Adrenal gland (tissue), 12 donors: ENCODE results near the gene RSRC2. TPM values are rescaled to one million over a fixed set of nuclear protein-coding genes. Genes with fewer than 3 reads are reported as not detected.

Experiments
- DNase-seq, 7 donors: peaks; one replicate each; pipeline ENCODE4 v3.0.0-alpha.2; 2019 to 2020
- H3K27ac ChIP-seq, 5 donors: fragments of 200-600 bp; sonication (generic) in 4 of 5; 1 replicate in 3 of 5; 2 replicates in 2 of 5; pipeline versions ENCODE4 v1.5.1 to v1.8.0; 2016 to 2020; ENCODE audit warnings: mild to moderate bottlenecking in 1 of 5
- H3K27me3 ChIP-seq: fragments of 200-600 bp; 2 replicates; pipeline ENCODE4 v1.8.0; 2021
- H3K36me3 ChIP-seq, 2 donors: fragments of 200-600 bp; replicated peaks in 1 of 2; 1 replicate in 1 of 2; 2 replicates in 1 of 2; pipeline versions ENCODE4 v1.5.1 to v1.8.0; 2018 to 2022
- H3K4me1 ChIP-seq, 2 donors: fragments of 200-600 bp; replicated peaks in 1 of 2; 1 replicate in 1 of 2; 2 replicates in 1 of 2; pipeline versions ENCODE4 v1.5.1 to v1.8.0; 2018 to 2021
- H3K4me3 ChIP-seq, 4 donors: fragments of 200-600 bp; sonication (generic) in 3 of 4; one replicate each; pipeline ENCODE4 v1.5.1; 2016 to 2018
- H3K9me3 ChIP-seq, 3 donors: fragments of 200-600 bp; sonication (generic) in 1 of 3; replicated peaks in 1 of 3; 1 replicate in 2 of 3; 2 replicates in 1 of 3; pipeline versions ENCODE4 v1.5.1 to v1.8.0; 2016 to 2021
- POLR2A ChIP-seq, 2 donors: fragments of 450-650 bp; IDR thresholded peaks; one replicate each; pipeline ENCODE4 v1.6.1; 2017; ENCODE audit warnings: antibody characterized with exemption in 2 of 2, mild to moderate bottlenecking in 2 of 2, moderate library complexity in 1 of 2
- WGBS, 4 donors: extraction: QIAGEN DNeasy Blood & Tissue Kit in 2 of 4; methylation state at CpG; one replicate each; pipeline versions ENCODE4 v1.1.5 to v1.1.7; 2013 to 2017; 5-methylcytosine and 5-hydroxymethylcytosine counted together
- intact Hi-C, 2 donors: fragments of 100-400 bp; cut with DNase I; formaldehyde crosslinking; loops; one replicate each; pipeline versions ENCODE4 v1.14.1 to v1.15.0; 2022 to 2023
- polyA plus RNA-seq, 3 donors: library from polyadenylated mRNA; stranded (reverse); fragments of 200-250 nt in 2 of 3; fragments of 350-450 nt in 1 of 3; fragmentation: Illumina TruSeq in 1 of 3; extraction: RNeasy Lipid Tissue Mini Kit (QIAGEN cat#74804) in 1 of 3; gene quantifications; one replicate each; pipeline ENCODE4 v1.2.3, GENCODE V29; 2013 to 2014
- total RNA-seq, 9 donors: library from RNA; depleted of rRNA in 4 of 9; stranded (reverse); fragments of >200 nt in 4 of 9; fragments of 120-200 nt in 1 of 9; fragmentation: NEBNext Ultra II Directional in 1 of 9; extraction: Animal tissue kit (Norgen Biotek cat#: 25700) in 1 of 9; gene quantifications; one replicate each; pipeline versions ENCODE4 v1.1.0 to v1.2.4, GENCODE V29; 2013 to 2023
- TF ChIP-seq, protein P1 (sequence below), 6 experiments: fragments of 450-650 bp in 4 of 6; fragments of 200-600 bp in 2 of 6; sonication (generic) in 1 of 6; IDR thresholded peaks; 1 replicate in 5 of 6; 2 replicates in 1 of 6; pipeline versions ENCODE4 v1.5.1 to v1.8.0; 2016 to 2021; ENCODE audit warnings: antibody characterized with exemption in 6 of 6, mild to moderate bottlenecking in 2 of 6, moderate library complexity in 1 of 6
- donor health status: healthy with polysubstance abuse.
- donor health status: Bipolar disorder and iron deficiency.
- donor health status: DM: yes; HTN: yes; CAD: no.
- donor health status: DM: no; HTN: no; CAD: no.
- donor health status: DM: no; HTN: no; CAD: no.
- donor health status: DM: yes; HTN: yes; CAD: no.

Gene RSRC2
- total and polyA plus RNA-seq, 12 donors = 25.6 to 142 (median 64.1) TPM

- H3K9me3 ChIP-seq = no peaks in the 10 kb centered on the region
- intact Hi-C loops = no loop called here
- TF ChIP-seq POLR2A (IDR thresholded peaks at IDR 0.05) = no peak
- TF ChIP-seq, protein P1, sequence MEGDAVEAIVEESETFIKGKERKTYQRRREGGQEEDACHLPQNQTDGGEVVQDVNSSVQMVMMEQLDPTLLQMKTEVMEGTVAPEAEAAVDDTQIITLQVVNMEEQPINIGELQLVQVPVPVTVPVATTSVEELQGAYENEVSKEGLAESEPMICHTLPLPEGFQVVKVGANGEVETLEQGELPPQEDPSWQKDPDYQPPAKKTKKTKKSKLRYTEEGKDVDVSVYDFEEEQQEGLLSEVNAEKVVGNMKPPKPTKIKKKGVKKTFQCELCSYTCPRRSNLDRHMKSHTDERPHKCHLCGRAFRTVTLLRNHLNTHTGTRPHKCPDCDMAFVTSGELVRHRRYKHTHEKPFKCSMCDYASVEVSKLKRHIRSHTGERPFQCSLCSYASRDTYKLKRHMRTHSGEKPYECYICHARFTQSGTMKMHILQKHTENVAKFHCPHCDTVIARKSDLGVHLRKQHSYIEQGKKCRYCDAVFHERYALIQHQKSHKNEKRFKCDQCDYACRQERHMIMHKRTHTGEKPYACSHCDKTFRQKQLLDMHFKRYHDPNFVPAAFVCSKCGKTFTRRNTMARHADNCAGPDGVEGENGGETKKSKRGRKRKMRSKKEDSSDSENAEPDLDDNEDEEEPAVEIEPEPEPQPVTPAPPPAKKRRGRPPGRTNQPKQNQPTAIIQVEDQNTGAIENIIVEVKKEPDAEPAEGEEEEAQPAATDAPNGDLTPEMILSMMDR (IDR thresholded peaks at IDR 0.05) = no peak
- DNase-seq = no peak
- H3K4me3 ChIP-seq = no peak overlapping the region
- 87 to 93% (median 88%) methylated on average over 5 of the region's 5 CpGs for WGBS, 4 donors
- peaks cover 0 to 18% of the 10 kb centered on the region in 2 donors for H3K36me3 ChIP-seq
- H3K4me1 ChIP-seq = no peaks in the 10 kb centered on the region
- no peaks in the 10 kb centered on the region for H3K27me3 ChIP-seq
- no peak overlapping the region for H3K27ac ChIP-seq
These were observed 20.6 kb upstream of the RSRC2 start for GRCh38 chr12:122547330-122547729.

GRCh38 chr12:122545855-122546254 is 19.1 kb upstream of the RSRC2 start:
- intact Hi-C loops = no loop called here
- no peaks in the 10 kb centered on the region for H3K27me3 ChIP-seq
- no peak for TF ChIP-seq POLR2A (IDR thresholded peaks at IDR 0.05)
- TF ChIP-seq, protein P1 (IDR thresholded peaks at IDR 0.05) = no peak

GRCh38 chr12:122544537-122544936 is 17.8 kb upstream of the RSRC2 start:
- no peak for DNase-seq
- intact Hi-C loops = no loop called here
- WGBS, 4 donors = 90 to 97% (median 95%) methylated on average over 2 of the region's 2 CpGs
- TF ChIP-seq POLR2A (IDR thresholded peaks at IDR 0.05) = no peak
- TF ChIP-seq, protein P1 (IDR thresholded peaks at IDR 0.05) = no peak
- Histone ChIP-seq H3K4me1 (no peaks in the 10 kb centered on the region), H3K27ac (no peak overlapping the region), H3K4me3 (no peak overlapping the region), H3K36me3 (no peaks in the 10 kb centered on the region), H3K9me3 (no peaks in the 10 kb centered on the region), H3K27me3 (no peaks in the 10 kb centered on the region)

More at GRCh38 chr12:122545855-122546254, 19.1 kb upstream of the RSRC2 start:
- no peak overlapping the region for H3K4me3 ChIP-seq
- H3K27ac ChIP-seq = no peak overlapping the region
- 93 to 100% (median 98%) methylated on average over 2 of the region's 2 CpGs for WGBS, 4 donors
- H3K9me3 ChIP-seq = no peaks in the 10 kb centered on the region
- no peak for DNase-seq
- H3K4me1 ChIP-seq = no peaks in the 10 kb centered on the region
- peaks cover 0 to 4% of the 10 kb centered on the region in 2 donors for H3K36me3 ChIP-seq

DNA sequence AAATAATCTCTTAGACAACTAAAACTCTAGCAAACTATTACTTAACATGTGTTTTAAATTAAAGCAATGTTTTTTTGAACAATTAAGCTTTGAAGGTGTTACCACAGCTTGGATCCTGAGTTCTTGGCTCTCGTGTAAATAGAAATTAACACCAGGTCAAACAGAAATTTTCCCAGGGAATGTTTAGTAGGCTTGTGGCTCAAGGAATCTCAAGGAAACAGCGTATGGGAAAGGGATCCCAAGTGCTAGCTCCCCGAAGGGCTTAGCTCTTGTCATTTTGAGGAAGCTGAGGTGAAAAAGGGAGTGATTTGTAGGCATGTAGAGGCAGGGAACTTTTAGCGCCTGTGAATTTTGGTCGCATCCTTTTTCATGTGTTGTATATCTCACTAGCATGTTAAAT is 11.8 kb upstream of the RSRC2 start:
- TF ChIP-seq, protein P1 (IDR thresholded peaks at IDR 0.05) = no peak
- TF ChIP-seq POLR2A (IDR thresholded peaks at IDR 0.05) = no peak
- DNase-seq = no peak
- no peaks in the 10 kb centered on the region for H3K4me1 ChIP-seq
- H3K27me3 ChIP-seq = no peaks in the 10 kb centered on the region
- no peaks in the 10 kb centered on the region for H3K9me3 ChIP-seq
- H3K27ac ChIP-seq = no peak overlapping the region
- no peaks in the 10 kb centered on the region for H3K36me3 ChIP-seq
- 93 to 98% (median 96%) methylated on average over 5 of the region's 5 CpGs for WGBS, 4 donors
- intact Hi-C loops = no loop called here
- H3K4me3 ChIP-seq = no peak overlapping the region
